NCI-H1417 treated with DMSO at 0.1 percent for 48 hours (cell line): ENCODE results near the gene STK10.

ENCODE experiments used
- DNase-seq: peaks from one replicate; lab custom pipeline; 2025; lab: John Stamatoyannopoulos, UW

Gene STK10

GRCh38 chr5:172106511-172107356 is 81.3 kb downstream of the STK10 start:
- no peak for DNase-seq

- DNase-seq, result no peak
These were observed 82.2 kb downstream of the STK10 start for GRCh38 chr5:172105811-172106210.

- DNase-seq, result no peak
These were observed 83.0 kb downstream of the STK10 start for GRCh38 chr5:172104801-172105701.

GRCh38 chr5:172104021-172104420 is 84.0 kb downstream of the STK10 start:
- no peak for DNase-seq

GRCh38 chr5:172102913-172103626 is 85.0 kb downstream of the STK10 start:
- DNase-seq, result no peak

GRCh38 chr5:172102218-172102870 is 85.7 kb downstream of the STK10 start:
- no peak for DNase-seq

- no peak for DNase-seq
These were observed 86.3 kb downstream of the STK10 start for GRCh38 chr5:172101547-172102217.

- DNase-seq, result no peak
These were observed 89.1 kb downstream of the STK10 start for GRCh38 chr5:172098883-172099282.

- no peak for DNase-seq
These were observed 90.0 kb downstream of the STK10 start for GRCh38 chr5:172098046-172098445.

- no peak for DNase-seq
These were observed 90.7 kb downstream of the STK10 start for GRCh38 chr5:172097356-172097755.

GRCh38 chr5:172096207-172096940 is 91.7 kb downstream of the STK10 start:
- no peak for DNase-seq

- DNase-seq, result no peak
These were observed 92.4 kb downstream of the STK10 start for GRCh38 chr5:172095368-172096206.

- DNase-seq, result no peak
These were observed 94.1 kb downstream of the STK10 start for GRCh38 chr5:172093965-172094364.

- DNase-seq, result no peak
These were observed 94.5 kb downstream of the STK10 start for GRCh38 chr5:172093559-172093958.

GRCh38 chr5:172091956-172092732 is 95.9 kb downstream of the STK10 start:
- no peak for DNase-seq

GRCh38 chr5:172090976-172091547 is 97.0 kb downstream of the STK10 start:
- DNase-seq, result no peak

- no peak for DNase-seq
These were observed 98.5 kb downstream of the STK10 start for GRCh38 chr5:172089298-172090117.

GRCh38 chr5:172088801-172089200 is 99.2 kb downstream of the STK10 start:
- DNase-seq, result no peak
